ENCODE data around the gene HRH1.
"Not testable (repeated sequence)": the region's sequence is repeated elsewhere in the genome, so short reads cannot be mapped to it uniquely, and the experiment has no call there.

Gene HRH1

GRCh38 chr3:11173828-11174465, 19.7 kb downstream of the HRH1 start:
- DNase-seq = no peak

GRCh38 chr3:11178421-11178820, 24.1 kb downstream of the HRH1 start:
- no peak for DNase-seq

- DNase-seq = not testable (repeated sequence)
Measured at GRCh38 chr3:11184328-11184969, 30.2 kb downstream of the HRH1 start.

- DNase-seq = no peak
Measured at GRCh38 chr3:11185144-11185543, 30.9 kb downstream of the HRH1 start.

- no peak for DNase-seq
Measured at GRCh38 chr3:11185564-11186317, 31.4 kb downstream of the HRH1 start.

- no peak for DNase-seq
Measured at GRCh38 chr3:11186318-11186692, 32.0 kb downstream of the HRH1 start.

GRCh38 chr3:11186771-11187191, 32.5 kb downstream of the HRH1 start:
- DNase-seq = no peak

- no peak for DNase-seq
Measured at GRCh38 chr3:11187681-11188080, 33.4 kb downstream of the HRH1 start.

GRCh38 chr3:11188231-11188630, 33.9 kb downstream of the HRH1 start:
- DNase-seq = no peak

GRCh38 chr3:11195201-11195600, 40.9 kb downstream of the HRH1 start:
- no peak for DNase-seq

GRCh38 chr3:11195721-11196332, 41.5 kb downstream of the HRH1 start:
- DNase-seq = no peak

- no peak for DNase-seq
Measured at GRCh38 chr3:11197484-11197883, 43.2 kb downstream of the HRH1 start.

- no peak for DNase-seq
Measured at GRCh38 chr3:11198070-11198469, 43.8 kb downstream of the HRH1 start.

GRCh38 chr3:11198495-11198894, 44.2 kb downstream of the HRH1 start:
- no peak for DNase-seq

GRCh38 chr3:11199902-11200845, 45.9 kb downstream of the HRH1 start:
- DNase-seq = no peak

- DNase-seq = no peak
Measured at GRCh38 chr3:11201251-11202019, 47.1 kb downstream of the HRH1 start.

- no peak for DNase-seq
Measured at GRCh38 chr3:11203961-11204360, 49.7 kb downstream of the HRH1 start.

- no peak for DNase-seq
Measured at GRCh38 chr3:11204697-11205348, 50.5 kb downstream of the HRH1 start.

GRCh38 chr3:11205881-11206280, 51.6 kb downstream of the HRH1 start:
- DNase-seq = not testable (repeated sequence)

GRCh38 chr3:11206316-11206715, 52.0 kb downstream of the HRH1 start:
- no peak for DNase-seq

GRCh38 chr3:11206953-11207352, 52.7 kb downstream of the HRH1 start:
- no peak for DNase-seq

All from stimulated activated CD4-positive, alpha-beta T cell treated with anti-CD3 and anti-CD28 coated beads, Interleukin-4, amount 100 ng/mL, for 1 hour (primary cell).